GM18499 (cell line): ENCODE results near the gene CYP27B1.

Source experiments
- ATAC-seq: cut with Tn5 transposase; IDR thresholded peaks from one replicate; pipeline ENCODE4 v1.9.1; 2021; ENCODE audit warnings: moderate number of reproducible peaks; ENCODE audit not compliant: insufficient read depth, unreplicated experiment

Gene CYP27B1

GRCh38 chr12:57766464-57767304, at the start of gene CYP27B1:
Gene CYP27B1 (minus strand): TSS chr12:57767078. CDS start chr12:57767041, 37 bp downstream.
- no peak for ATAC-seq

GRCh38 chr12:57816001-57816854, 49.4 kb upstream of the CYP27B1 start:
- no peak for ATAC-seq

GRCh38 chr12:57815177-57816000, 48.5 kb upstream of the CYP27B1 start:
- ATAC-seq: no peak

GRCh38 chr12:57813971-57814772, 47.3 kb upstream of the CYP27B1 start:
- ATAC-seq: no peak

GRCh38 chr12:57813111-57813970, 46.5 kb upstream of the CYP27B1 start:
- ATAC-seq: no peak

- no peak for ATAC-seq
Measured at GRCh38 chr12:57811028-57811755, 44.3 kb upstream of the CYP27B1 start.

GRCh38 chr12:57810450-57810849, 43.6 kb upstream of the CYP27B1 start:
- no peak for ATAC-seq

- ATAC-seq: no peak
Measured at GRCh38 chr12:57809425-57809824, 42.5 kb upstream of the CYP27B1 start.

- no peak for ATAC-seq
Measured at GRCh38 chr12:57808351-57808750, 41.5 kb upstream of the CYP27B1 start.

GRCh38 chr12:57807285-57807684, 40.4 kb upstream of the CYP27B1 start:
- ATAC-seq: no peak

- ATAC-seq: no peak
Measured at GRCh38 chr12:57806677-57807076, 39.8 kb upstream of the CYP27B1 start.

- no peak for ATAC-seq
Measured at GRCh38 chr12:57803319-57803893, 36.5 kb upstream of the CYP27B1 start.

GRCh38 chr12:57802607-57803006, 35.7 kb upstream of the CYP27B1 start:
- no peak for ATAC-seq

- no peak for ATAC-seq
Measured at GRCh38 chr12:57800965-57801364, 34.1 kb upstream of the CYP27B1 start.

- ATAC-seq: no peak
Measured at GRCh38 chr12:57797933-57798332, 31.1 kb upstream of the CYP27B1 start.

- ATAC-seq: no peak
Measured at GRCh38 chr12:57796996-57797395, 30.1 kb upstream of the CYP27B1 start.

GRCh38 chr12:57795354-57795753, 28.5 kb upstream of the CYP27B1 start:
- ATAC-seq: no peak

- no peak for ATAC-seq
Measured at GRCh38 chr12:57793920-57794319, 27.0 kb upstream of the CYP27B1 start.
